Skin of body (tissue), 2 donors: ENCODE results near the gene SUOX. TPM values are rescaled to one million over a fixed set of nuclear protein-coding genes. Genes with fewer than 3 reads are reported as not detected.
"Not testable (repeated sequence)": the region's sequence is repeated elsewhere in the genome, so short reads cannot be mapped to it uniquely, and the experiment has no call there.

Experiments
- DNase-seq: peaks from one replicate; lab custom pipeline; 2025; lab: John Stamatoyannopoulos, UW
- total RNA-seq: library from RNA; depleted of rRNA; stranded (reverse); fragments of >200 nt; gene quantifications from one replicate; pipeline ENCODE4 v1.2.3, GENCODE V29; 2014

SUOX gene
- total RNA-seq = 6.8 TPM

GRCh38 chr12:55996715-55997534 is at the start of gene SUOX:
TSS of gene SUOX (plus strand) at chr12:55997276. CDS start at chr12:56002222, 4,946 bp downstream.
- DNase-seq = peak; percentile 84

GRCh38 chr12:55955344-55955743 is 41.7 kb upstream of the SUOX start:
- DNase-seq = no peak

GRCh38 chr12:55955800-55956508 is 41.1 kb upstream of the SUOX start:
- no peak for DNase-seq

- DNase-seq = no peak
Measured at GRCh38 chr12:55957106-55957859, 39.8 kb upstream of the SUOX start.

- no peak for DNase-seq
Measured at GRCh38 chr12:55963760-55964159, 33.3 kb upstream of the SUOX start.

GRCh38 chr12:55965240-55965639 is 31.8 kb upstream of the SUOX start:
- DNase-seq = no peak

GRCh38 chr12:55965941-55966407 is 31.1 kb upstream of the SUOX start, which contains the start of gene PMEL:
TSS of gene PMEL (minus strand) at chr12:55966042. CDS start at chr12:55966011, 31 bp downstream.
- peak; percentile 36 for DNase-seq

- peak; percentile 88 for DNase-seq
Measured at GRCh38 chr12:55966408-55967281, 30.4 kb upstream of the SUOX start, which contains the start of gene CDK2. TSS of gene CDK2 (plus strand) at chr12:55966830. CDS start at chr12:55967009, 179 bp downstream.

GRCh38 chr12:55969356-55969755 is 27.7 kb upstream of the SUOX start:
- no peak for DNase-seq

GRCh38 chr12:55970775-55971174 is 26.3 kb upstream of the SUOX start:
- DNase-seq = no peak

- DNase-seq = no peak
Measured at GRCh38 chr12:55972042-55972441, 25.0 kb upstream of the SUOX start.

GRCh38 chr12:55972456-55972855 is 24.6 kb upstream of the SUOX start:
- no peak for DNase-seq

- DNase-seq = peak; percentile 61
Measured at GRCh38 chr12:55972911-55973598, 24.0 kb upstream of the SUOX start.

GRCh38 chr12:55973599-55974307 is 23.3 kb upstream of the SUOX start, which contains the start of gene RAB5B:
TSS of gene RAB5B (plus strand) at chr12:55974078. CDS start at chr12:55986961, 12,883 bp downstream.
- peak; percentile 100 for DNase-seq

- no peak for DNase-seq
Measured at GRCh38 chr12:55974308-55974730, 22.8 kb upstream of the SUOX start.

GRCh38 chr12:55978393-55978792 is 18.7 kb upstream of the SUOX start:
- no peak for DNase-seq

GRCh38 chr12:55979069-55979468 is 18.0 kb upstream of the SUOX start:
- DNase-seq = no peak

GRCh38 chr12:55981882-55982281 is 15.2 kb upstream of the SUOX start:
- not testable (repeated sequence) for DNase-seq

GRCh38 chr12:55982319-55982936 is 14.6 kb upstream of the SUOX start:
- DNase-seq = no peak
